A549 (cell line): ENCODE results near the gene IRF2BPL. TPM values are rescaled to one million over a fixed set of nuclear protein-coding genes. Genes with fewer than 3 reads are reported as not detected.

Experiments
- ATAC-seq, 2 experiments: fragments of 200-7000 bp in 1 of 2; fragments of >200 bp in 1 of 2; cut with Nextera tagmentation in 1 of 2; cut with Tn5 transposase in 1 of 2; 3 replicates each; pipeline versions ENCODE4 v1.8.0 to v1.9.1; 2018 to 2020; ENCODE audit warnings: mild to moderate bottlenecking in 1 of 2, moderate library complexity in 1 of 2
- CTCF ChIA-PET: fragments of 300-600 bp; sonication (Branson Sonifier 250); formaldehyde crosslinking; extraction: SDS; loops from one replicate; lab custom pipeline; 2021; ENCODE audit warnings: antibody characterized with exemption, inconsistent platforms; lab: Yijun Ruan, JAX
- POLR2A ChIA-PET: fragments of 350-600 bp; formaldehyde crosslinking; extraction: SDS; loops from one replicate; lab custom pipeline; 2021; ENCODE audit warnings: antibody characterized with exemption, inconsistent platforms; lab: Yijun Ruan, JAX
- DNase-seq, 2 experiments: peaks; one replicate each; pipeline versions ENCODE4 v3.0.0 to v3.0.0-alpha.2; 2011 to 2016; ENCODE audit warnings: low read depth in 1 of 2, low spot score in 1 of 2
- FAIRE-seq: peaks from 2 replicates; lab custom pipeline; 2011; peaks lifted over from hg19 to GRCh38; lab: Jason Lieb, UNC
- H3K27ac ChIP-seq, 2 experiments: fragments of >200 bp; sonication (Bioruptor Twin); formaldehyde crosslinking; 3 replicates each; pipeline ENCODE4 v1.5.1; 2016 to 2017
- H3K4me1 ChIP-seq: fragments of >200 bp; sonication (Bioruptor Twin); formaldehyde crosslinking; 3 replicates; pipeline ENCODE4 v1.6.1; 2016
- H3K4me2 ChIP-seq: fragments of >200 bp; sonication (Bioruptor Twin); formaldehyde crosslinking; 3 replicates; pipeline ENCODE4 v1.6.1; 2016
- H3K4me3 ChIP-seq: fragments of >200 bp; sonication (Bioruptor Twin); formaldehyde crosslinking; 3 replicates; pipeline ENCODE4 v1.5.1; 2016
- H3K9me3 ChIP-seq: fragments of >200 bp; sonication (Bioruptor Twin); formaldehyde crosslinking; 3 replicates; pipeline ENCODE4 v1.6.1; 2016
- BCL3 ChIP-seq: fragments of >200 bp; sonication (Bioruptor Twin); formaldehyde crosslinking; IDR thresholded peaks from 3 replicates; pipeline ENCODE4 v1.6.1; 2016
- CBX8 ChIP-seq: fragments of 200-600 bp; sonication (generic); IDR thresholded peaks from 2 replicates; pipeline ENCODE4 v1.6.1; 2016
- CEBPB ChIP-seq, 2 experiments: fragments of >200 bp in 1 of 2; sonication (Bioruptor Twin) in 1 of 2; formaldehyde crosslinking in 1 of 2; IDR thresholded peaks; 2 replicates each; pipeline ENCODE4 v1.6.1; 2012 to 2016
- EHF ChIP-seq: fragments of 250-450 bp; sonication (Bioruptor Pico); IDR thresholded peaks from 2 replicates; pipeline ENCODE4 v1.5.0; 2020; ENCODE audit warnings: mild to moderate bottlenecking
- EP300 ChIP-seq, 2 experiments: fragments of >200 bp; sonication (Bioruptor Twin); formaldehyde crosslinking; IDR thresholded peaks; 2 replicates in 1 of 2; 3 replicates in 1 of 2; pipeline ENCODE4 v1.6.1; 2016 to 2017
- FOSL2 ChIP-seq, 2 experiments: fragments of 450-650 bp in 1 of 2; fragments of >200 bp in 1 of 2; sonication (Bioruptor Twin) in 1 of 2; formaldehyde crosslinking; IDR thresholded peaks; 2 replicates each; pipeline versions ENCODE4 v1.5.0 to v1.6.1; 2016 to 2020; ENCODE audit warnings: mild to moderate bottlenecking in 1 of 2, moderate library complexity in 1 of 2
- FOXS1 ChIP-seq: fragments of 250-450 bp; sonication (Bioruptor Pico); IDR thresholded peaks from 2 replicates; pipeline ENCODE4 v1.5.0; 2020; ENCODE audit warnings: mild to moderate bottlenecking, moderate library complexity
- GATA3 ChIP-seq: IDR thresholded peaks from 2 replicates; pipeline ENCODE4 v1.6.1; 2012; ENCODE audit warnings: borderline replicate concordance
- HOXA7 ChIP-seq: fragments of 250-450 bp; sonication (Bioruptor Pico); IDR thresholded peaks from 2 replicates; pipeline ENCODE4 v1.5.0; 2020; ENCODE audit warnings: mild to moderate bottlenecking, moderate library complexity
- HOXB13 ChIP-seq: fragments of 250-450 bp; sonication (Bioruptor Pico); IDR thresholded peaks from 2 replicates; pipeline ENCODE4 v1.5.0; 2020; ENCODE audit warnings: low read depth, mild to moderate bottlenecking, moderate library complexity
- HOXB5 ChIP-seq: fragments of 250-450 bp; sonication (Bioruptor Pico); IDR thresholded peaks from 2 replicates; pipeline ENCODE4 v1.5.0; 2020; ENCODE audit warnings: mild to moderate bottlenecking, moderate library complexity
- JUN ChIP-seq, 2 experiments: fragments of >200 bp; sonication (Bioruptor Twin); formaldehyde crosslinking; IDR thresholded peaks; 2 replicates in 1 of 2; 3 replicates in 1 of 2; pipeline ENCODE4 v1.6.1; 2016 to 2017
- JUNB ChIP-seq: fragments of >200 bp; sonication (Bioruptor Twin); formaldehyde crosslinking; IDR thresholded peaks from 2 replicates; pipeline ENCODE4 v1.6.1; 2016
- KDM5A ChIP-seq: fragments of 200-600 bp; sonication (generic); IDR thresholded peaks from 2 replicates; pipeline ENCODE4 v1.6.1; 2016; ENCODE audit warnings: antibody characterized with exemption, mild to moderate bottlenecking
- MAFK ChIP-seq: fragments of 450-650 bp; IDR thresholded peaks from 2 replicates; pipeline ENCODE4 v1.6.1; 2014; ENCODE audit not compliant: partially characterized antibody
- MAZ ChIP-seq: fragments of 150-350 bp; IDR thresholded peaks from 2 replicates; pipeline ENCODE4 v1.6.1; 2014; ENCODE audit warnings: antibody characterized with exemption, low read depth, low read length, borderline replicate concordance
- MYC ChIP-seq: IDR thresholded peaks from 2 replicates; pipeline ENCODE4 v1.6.1; 2012; ENCODE audit warnings: mild to moderate bottlenecking, inconsistent platforms, low read length, improper control_type of control experiment, borderline replicate concordance
- PBX3 ChIP-seq: IDR thresholded peaks from 2 replicates; pipeline ENCODE4 v1.6.1; 2012
- POLR2A ChIP-seq: IDR thresholded peaks from 2 replicates; pipeline ENCODE4 v1.6.1; 2012; ENCODE audit warnings: mild to moderate bottlenecking, low read length
- RAD21 ChIP-seq, 2 experiments: fragments of >200 bp in 1 of 2; sonication (Bioruptor Twin) in 1 of 2; formaldehyde crosslinking in 1 of 2; IDR thresholded peaks in 1 of 2; conservative IDR thresholded peaks in 1 of 2; 2 replicates in 1 of 2; 3 replicates in 1 of 2; pipeline ENCODE4 v1.6.1; 2012 to 2018; ENCODE audit warnings: inconsistent platforms in 1 of 2
- RARB ChIP-seq: fragments of 250-450 bp; sonication (Bioruptor Pico); IDR thresholded peaks from 2 replicates; pipeline ENCODE4 v1.8.0; 2021; ENCODE audit warnings: mild to moderate bottlenecking, moderate library complexity
- RCOR1 ChIP-seq: fragments of 150-350 bp; IDR thresholded peaks from 2 replicates; pipeline ENCODE4 v1.6.1; 2014; ENCODE audit warnings: antibody characterized with exemption, low read length, low read depth
- TFCP2L1 ChIP-seq: fragments of 250-450 bp; sonication (Bioruptor Pico); IDR thresholded peaks from 2 replicates; pipeline ENCODE4 v1.5.0; 2021; ENCODE audit warnings: mild to moderate bottlenecking
- TP53 ChIP-seq: fragments of 250-450 bp; sonication (Bioruptor Pico); IDR thresholded peaks from 2 replicates; pipeline ENCODE4 v1.5.0; 2021; ENCODE audit warnings: mild to moderate bottlenecking, moderate library complexity
- ZNF302 ChIP-seq: fragments of 250-450 bp; sonication (Bioruptor Pico); IDR thresholded peaks from 2 replicates; pipeline ENCODE4 v1.9.0; 2021; ENCODE audit warnings: inconsistent platforms, mild to moderate bottlenecking, moderate library complexity
- WGBS: methylation state at CpG from one replicate; pipeline ENCODE4 v1.1.6; 2017; ENCODE audit errors: missing lambda C conversion rate; 5-methylcytosine and 5-hydroxymethylcytosine counted together
- polyA plus RNA-seq, 4 experiments: library from polyadenylated mRNA; depleted of rRNA in 3 of 4; stranded (reverse); fragments of >200 nt; fragmentation: RNase III in 1 of 4; extraction: RNeasy Plus Mini Kit Qiagen cat#74134 plus additional on column Dnase treatment in 1 of 4; gene quantifications; 2 replicates in 3 of 4; 3 replicates in 1 of 4; pipeline ENCODE4 v1.2.3, GENCODE V29; 2011 to 2017
- TF ChIP-seq, protein P1 (sequence below): IDR thresholded peaks from 2 replicates; pipeline ENCODE4 v1.6.1; 2012; ENCODE audit warnings: low read depth, borderline replicate concordance
- TF ChIP-seq, protein P2 (sequence below): IDR thresholded peaks from 2 replicates; pipeline ENCODE4 v1.6.1; 2012
- TF ChIP-seq, protein P3 (sequence below): fragments of 450-650 bp; IDR thresholded peaks from 2 replicates; pipeline ENCODE4 v1.6.1; 2014; ENCODE audit warnings: antibody characterized with exemption
- TF ChIP-seq, protein P4 (sequence below): fragments of 150-350 bp; IDR thresholded peaks from 2 replicates; pipeline ENCODE4 v1.6.1; 2014; ENCODE audit warnings: low read depth, mild to moderate bottlenecking, low read length
- TF ChIP-seq, protein P5 (sequence below): fragments of 250-450 bp; sonication (Bioruptor Pico); IDR thresholded peaks from 2 replicates; pipeline ENCODE4 v1.5.0; 2020; ENCODE audit warnings: low read depth, mild to moderate bottlenecking, moderate library complexity

IRF2BPL gene
- polyA plus RNA-seq, 2 of the 4 experiments (the other 2 are of a cell fraction): 18.1 to 28.3 TPM

- Histone ChIP-seq H3K9me3 (no peaks in the 10 kb centered on the region), H3K27ac (peak overlapping the region; percentile 95 to 99), H3K4me2 (peak overlapping the region; percentile 87), H3K4me1 (peaks cover 78% of the 10 kb centered on the region), H3K4me3 (peak overlapping the region; percentile 49)
- ChIA-PET CTCF (interaction anchor here (1.1 to 28.2 kb wide), 7 partner anchors 11 to 159 kb away, joined by 3 to 481 read pairs (median 10); no protein-coding TSS in a partner anchor), POLR2A (interaction anchor here (0.7 to 3.0 kb wide), 11 partner anchors 9 to 133 kb away, joined by 3 to 26 read pairs (median 7); no protein-coding TSS in a partner anchor)
- FAIRE-seq (no peak), DNase-seq (peak; percentile 92 to 94), ATAC-seq (peak; percentile 77 to 79)
- TF ChIP-seq MYC (0 out of 2 replicates have a peak, but pooled peaks have one; percentile 19), MAFK (no peak), TFCP2L1 (CRISPR knock-in tag) (peak; percentile 83), MAZ (0 out of 2 replicates have a peak, but pooled peaks have one; percentile 41), FOXS1 (CRISPR knock-in tag) (peak; percentile 73; the same call in 1 of the 2 replicates), BCL3 (peak; percentile 83; the same call in 2 of the 3 replicates), JUNB (peak; percentile 56; the same call in 1 of the 2 replicates), CEBPB (IDR thresholded peaks at IDR 0.05) (peak; percentile 36 to 60; a peak in 2 of 4 replicates), CBX8 (no peak), HOXA7 (CRISPR knock-in tag) (peak; percentile 65), KDM5A (no peak), GATA3 (peak; percentile 93), FOSL2 (IDR thresholded peaks at IDR 0.05) (no peak), FOSL2 (CRISPR knock-in tag; IDR thresholded peaks at IDR 0.05) (peak; percentile 36), HOXB13 (CRISPR knock-in tag) (0 out of 2 replicates have a peak, but pooled peaks have one; percentile 20), HOXB5 (CRISPR knock-in tag) (peak; percentile 65; the same call in 1 of the 2 replicates), RAD21 (conservative IDR thresholded peaks at IDR 0.05 in 1 of 2, IDR thresholded peaks at IDR 0.05 in 1 of 2) (peak; percentile 23 to 28; a peak in 2 of 5 replicates), EP300 (IDR thresholded peaks at IDR 0.05) (peak; percentile 66 to 75; a peak in 2 of 5 replicates), POLR2A (peak; percentile 38), RCOR1 (no peak), TP53 (CRISPR knock-in tag) (peak; percentile 72; the same call in 1 of the 2 replicates), JUN (IDR thresholded peaks at IDR 0.05) (peak in 1 of 2 experiments; percentile 72; a peak in 3 of 5 replicates), RARB (CRISPR knock-in tag) (peak; percentile 66; the same call in 1 of the 2 replicates), ZNF302 (CRISPR knock-in tag) (no peak), EHF (CRISPR knock-in tag) (0 out of 2 replicates have a peak, but pooled peaks have one; percentile 36), PBX3 (peak; percentile 86)
- TF ChIP-seq, protein P1, sequence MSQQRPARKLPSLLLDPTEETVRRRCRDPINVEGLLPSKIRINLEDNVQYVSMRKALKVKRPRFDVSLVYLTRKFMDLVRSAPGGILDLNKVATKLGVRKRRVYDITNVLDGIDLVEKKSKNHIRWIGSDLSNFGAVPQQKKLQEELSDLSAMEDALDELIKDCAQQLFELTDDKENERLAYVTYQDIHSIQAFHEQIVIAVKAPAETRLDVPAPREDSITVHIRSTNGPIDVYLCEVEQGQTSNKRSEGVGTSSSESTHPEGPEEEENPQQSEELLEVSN: 0 out of 2 replicates have a peak, but pooled peaks have one; percentile 27
- TF ChIP-seq, protein P2, sequence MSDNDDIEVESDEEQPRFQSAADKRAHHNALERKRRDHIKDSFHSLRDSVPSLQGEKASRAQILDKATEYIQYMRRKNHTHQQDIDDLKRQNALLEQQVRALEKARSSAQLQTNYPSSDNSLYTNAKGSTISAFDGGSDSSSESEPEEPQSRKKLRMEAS: peak; percentile 48; the same call in 1 of the 2 replicates
- TF ChIP-seq, protein P3, sequence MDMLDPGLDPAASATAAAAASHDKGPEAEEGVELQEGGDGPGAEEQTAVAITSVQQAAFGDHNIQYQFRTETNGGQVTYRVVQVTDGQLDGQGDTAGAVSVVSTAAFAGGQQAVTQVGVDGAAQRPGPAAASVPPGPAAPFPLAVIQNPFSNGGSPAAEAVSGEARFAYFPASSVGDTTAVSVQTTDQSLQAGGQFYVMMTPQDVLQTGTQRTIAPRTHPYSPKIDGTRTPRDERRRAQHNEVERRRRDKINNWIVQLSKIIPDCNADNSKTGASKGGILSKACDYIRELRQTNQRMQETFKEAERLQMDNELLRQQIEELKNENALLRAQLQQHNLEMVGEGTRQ: no peak
- TF ChIP-seq, protein P4, sequence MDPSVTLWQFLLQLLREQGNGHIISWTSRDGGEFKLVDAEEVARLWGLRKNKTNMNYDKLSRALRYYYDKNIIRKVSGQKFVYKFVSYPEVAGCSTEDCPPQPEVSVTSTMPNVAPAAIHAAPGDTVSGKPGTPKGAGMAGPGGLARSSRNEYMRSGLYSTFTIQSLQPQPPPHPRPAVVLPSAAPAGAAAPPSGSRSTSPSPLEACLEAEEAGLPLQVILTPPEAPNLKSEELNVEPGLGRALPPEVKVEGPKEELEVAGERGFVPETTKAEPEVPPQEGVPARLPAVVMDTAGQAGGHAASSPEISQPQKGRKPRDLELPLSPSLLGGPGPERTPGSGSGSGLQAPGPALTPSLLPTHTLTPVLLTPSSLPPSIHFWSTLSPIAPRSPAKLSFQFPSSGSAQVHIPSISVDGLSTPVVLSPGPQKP: no peak
- TF ChIP-seq, protein P5, sequence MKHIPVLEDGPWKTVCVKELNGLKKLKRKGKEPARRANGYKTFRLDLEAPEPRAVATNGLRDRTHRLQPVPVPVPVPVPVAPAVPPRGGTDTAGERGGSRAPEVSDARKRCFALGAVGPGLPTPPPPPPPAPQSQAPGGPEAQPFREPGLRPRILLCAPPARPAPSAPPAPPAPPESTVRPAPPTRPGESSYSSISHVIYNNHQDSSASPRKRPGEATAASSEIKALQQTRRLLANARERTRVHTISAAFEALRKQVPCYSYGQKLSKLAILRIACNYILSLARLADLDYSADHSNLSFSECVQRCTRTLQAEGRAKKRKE: peak; percentile 84
- 2% methylated on average over 26 of the region's 37 CpGs for WGBS
Measured at GRCh38 chr14:77033622-77034589, 5.4 kb upstream of the IRF2BPL start.
